H9 (cell line): Measurements from ENCODE around the gene AMER3. TPM values are rescaled to one million over a fixed set of nuclear protein-coding genes. Genes with fewer than 3 reads are reported as not detected.

Experiments used
- DNase-seq: peaks from one replicate; pipeline ENCODE4 v3.0.0-alpha.2; 2017
- H2AFZ ChIP-seq: one replicate; pipeline ENCODE4 v1.6.1; 2013; ENCODE audit warnings: mild to moderate bottlenecking, low read length, control low read depth, moderate library complexity
- H2AK5ac ChIP-seq: 2 replicates; pipeline ENCODE4 v1.6.1; 2013; ENCODE audit warnings: low read length, control low read depth, mixed read lengths; ENCODE audit not compliant: insufficient read length
- H2BK120ac ChIP-seq: one replicate; pipeline ENCODE4 v1.6.1; 2013; ENCODE audit warnings: low read depth, mild to moderate bottlenecking, low read length, control low read depth, inconsistent platforms; ENCODE audit not compliant: poor library complexity, severe bottlenecking
- H2BK12ac ChIP-seq: 2 replicates; pipeline ENCODE4 v1.6.1; 2013; ENCODE audit warnings: low read length, control low read depth, mixed read lengths, low read depth; ENCODE audit not compliant: insufficient read length
- H2BK15ac ChIP-seq: 2 replicates; pipeline ENCODE4 v1.6.1; 2013; ENCODE audit warnings: low read depth, low read length, control low read depth
- H2BK20ac ChIP-seq: one replicate; pipeline ENCODE4 v1.6.1; 2013; ENCODE audit warnings: low read depth, mild to moderate bottlenecking, low read length, control low read depth, inconsistent platforms; ENCODE audit not compliant: poor library complexity, severe bottlenecking
- H2BK5ac ChIP-seq: 2 replicates; pipeline ENCODE4 v1.6.1; 2013; ENCODE audit warnings: low read length, control low read depth, mixed read lengths; ENCODE audit not compliant: insufficient read length
- H3K14ac ChIP-seq: 2 replicates; pipeline ENCODE4 v1.6.1; 2013; ENCODE audit warnings: low read length, control low read depth; ENCODE audit not compliant: insufficient read depth
- H3K18ac ChIP-seq: 2 replicates; pipeline ENCODE4 v1.6.1; 2013; ENCODE audit warnings: low read depth, mild to moderate bottlenecking, mixed read lengths, low read length, control low read depth; ENCODE audit not compliant: insufficient read length
- H3K23ac ChIP-seq: 2 replicates; pipeline ENCODE4 v1.6.1; 2013; ENCODE audit warnings: low read length, control low read depth, mixed read lengths, low read depth; ENCODE audit not compliant: insufficient read length
- H3K23me2 ChIP-seq: 2 replicates; pipeline ENCODE4 v1.6.1; 2013; ENCODE audit warnings: low read depth, mild to moderate bottlenecking, mixed read lengths, low read length, control low read depth; ENCODE audit not compliant: insufficient read length, poor library complexity, severe bottlenecking
- H3K27ac ChIP-seq: 2 replicates; pipeline ENCODE4 v1.5.1; 2013; ENCODE audit warnings: low read length, control low read depth, mixed read lengths, low read depth; ENCODE audit not compliant: insufficient read length
- H3K27me3 ChIP-seq: 2 replicates; pipeline ENCODE4 v1.6.1; 2013; ENCODE audit warnings: low read length, control low read depth, inconsistent platforms; ENCODE audit not compliant: insufficient read depth
- H3K4ac ChIP-seq: 2 replicates; pipeline ENCODE4 v1.6.1; 2013; ENCODE audit warnings: low read depth, mild to moderate bottlenecking, control low read depth, inconsistent platforms, low read length, moderate library complexity
- H3K4me1 ChIP-seq: 2 replicates; pipeline ENCODE4 v1.6.1; 2013; ENCODE audit warnings: low read length, control low read depth, inconsistent platforms; ENCODE audit not compliant: insufficient read depth
- H3K4me2 ChIP-seq: 2 replicates; pipeline ENCODE4 v1.6.1; 2013; ENCODE audit warnings: low read length, control low read depth, mixed read lengths; ENCODE audit not compliant: insufficient read length, insufficient read depth
- H3K56ac ChIP-seq: 2 replicates; pipeline ENCODE4 v1.6.1; 2013; ENCODE audit warnings: low read depth, mild to moderate bottlenecking, mixed read lengths, low read length, control low read depth; ENCODE audit not compliant: insufficient read length
- H3K79me1 ChIP-seq: 2 replicates; pipeline ENCODE4 v1.6.1; 2013; ENCODE audit warnings: low read depth, mild to moderate bottlenecking, moderate library complexity, low read length, control low read depth, inconsistent platforms; ENCODE audit not compliant: insufficient read depth, poor library complexity, severe bottlenecking
- H3K79me2 ChIP-seq: 2 replicates; pipeline ENCODE4 v1.6.1; 2013; ENCODE audit warnings: low read length, control low read depth, inconsistent platforms; ENCODE audit not compliant: insufficient read depth
- H3K9ac ChIP-seq: 2 replicates; pipeline ENCODE4 v1.6.1; 2013; ENCODE audit warnings: low read length, control low read depth, mixed read lengths; ENCODE audit not compliant: insufficient read length; ENCODE audit errors: extremely low read depth
- H3K9me3 ChIP-seq: one replicate; pipeline ENCODE4 v1.6.1; 2013; ENCODE audit warnings: low read depth, low read length, inconsistent platforms; ENCODE audit not compliant: control insufficient read depth
- H3T11ph ChIP-seq: one replicate; pipeline ENCODE4 v1.6.1; 2013; ENCODE audit warnings: mild to moderate bottlenecking, low read length, control low read depth, inconsistent platforms
- H4K20me1 ChIP-seq: one replicate; pipeline ENCODE4 v1.6.1; 2013; ENCODE audit not compliant: control insufficient read depth, insufficient read length, insufficient read depth
- H4K5ac ChIP-seq: 2 replicates; pipeline ENCODE4 v1.6.1; 2013; ENCODE audit warnings: low read depth, mild to moderate bottlenecking, mixed read lengths, low read length, control low read depth; ENCODE audit not compliant: insufficient read length
- H4K8ac ChIP-seq: replicated peaks from 2 replicates; pipeline ENCODE4 v1.6.1; 2013; ENCODE audit warnings: low read length, control low read depth, mixed read lengths, low read depth; ENCODE audit not compliant: insufficient read length
- H4K91ac ChIP-seq: 2 replicates; pipeline ENCODE4 v1.6.1; 2013; ENCODE audit warnings: low read depth, mild to moderate bottlenecking, moderate library complexity, mixed read lengths, low read length, control low read depth; ENCODE audit not compliant: insufficient read length
- H3K27ac Mint-ChIP-seq, 3 experiments: 2 replicates in 2 of 3; 3 replicates in 1 of 3; pipeline ENCODE4 v1.8.0; 2020 to 2021; ENCODE audit warnings: mixed read lengths in 3 of 3, mild to moderate bottlenecking in 1 of 3, moderate library complexity in 1 of 3
- H3K27me3 Mint-ChIP-seq: 2 replicates; pipeline ENCODE4 v1.8.0; 2021; ENCODE audit warnings: low read depth, mild to moderate bottlenecking, moderate library complexity, mixed read lengths
- H3K36me3 Mint-ChIP-seq, 3 experiments: 2 replicates in 2 of 3; 3 replicates in 1 of 3; pipeline ENCODE4 v1.8.0; 2020 to 2021; ENCODE audit warnings: low read depth in 3 of 3, mixed read lengths in 3 of 3; ENCODE audit not compliant: insufficient read depth in 1 of 3
- H3K4me1 Mint-ChIP-seq, 2 experiments: 2 replicates each; pipeline ENCODE4 v1.8.0; 2020; ENCODE audit warnings: mixed read lengths in 2 of 2
- H3K4me3 Mint-ChIP-seq, 2 experiments: 2 replicates in 1 of 2; 3 replicates in 1 of 2; pipeline ENCODE4 v1.8.0; 2020 to 2021; ENCODE audit warnings: mild to moderate bottlenecking in 2 of 2, mixed read lengths in 2 of 2, moderate library complexity in 1 of 2
- H3K9me3 Mint-ChIP-seq, 2 experiments: 2 replicates in 1 of 2; 3 replicates in 1 of 2; pipeline ENCODE4 v1.8.0; 2020; ENCODE audit warnings: mild to moderate bottlenecking in 2 of 2, mixed read lengths in 2 of 2, moderate library complexity in 1 of 2
- WGBS: extraction: QIAGEN DNeasy Blood & Tissue Kit; methylation state at CpG from one replicate; pipeline ENCODE4 v1.1.7; 2013; ENCODE audit warnings: missing lambda C conversion rate, low lambda C conversion rate, mixed read lengths; ENCODE audit not compliant: insufficient read length; ENCODE audit errors: extremely low coverage; 5-methylcytosine and 5-hydroxymethylcytosine counted together
- total RNA-seq: library from RNA; stranded (reverse); gene quantifications from 2 replicates; pipeline ENCODE4 v1.2.1, GENCODE V29; 2021
- TF ChIP-seq, protein P1 (sequence below): fragments of 200-600 bp; sonication (generic); conservative IDR thresholded peaks from 3 replicates; pipeline ENCODE4 v1.8.0; 2021; ENCODE audit warnings: antibody characterized with exemption, mild to moderate bottlenecking

AMER3 gene
- total RNA-seq, 1 experiment from 2014 or later, result 0.59 TPM

DNA sequence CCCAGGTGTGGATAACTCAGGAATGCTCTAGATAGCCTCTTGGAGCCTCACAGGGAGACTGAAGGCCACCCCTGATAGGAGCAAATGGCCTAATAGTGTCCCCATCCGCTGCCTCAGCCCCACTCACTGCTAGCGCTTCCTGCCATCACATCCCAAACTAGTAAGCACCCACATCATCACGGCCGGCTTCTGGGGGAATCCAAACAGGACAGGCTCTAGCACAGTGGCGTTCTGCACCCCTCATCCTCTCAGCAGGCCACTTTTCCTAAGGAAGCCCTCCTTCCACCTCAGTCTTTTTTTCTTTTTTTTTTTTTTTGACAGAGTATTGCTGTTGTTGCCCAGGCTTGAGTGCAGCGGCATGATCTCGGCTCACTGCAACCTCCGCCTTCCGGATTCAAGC, 6.3 kb upstream of the AMER3 start:
- no peak overlapping the region for H2BK5ac ChIP-seq
- no peaks in the 10 kb centered on the region for H3K79me2 ChIP-seq

More for the DNA sequence above, 6.3 kb upstream of the AMER3 start:
- Histone ChIP-seq H3T11ph (no peak overlapping the region), H4K91ac (no peak overlapping the region), H2AFZ (no peak overlapping the region), H3K79me1 (no peaks in the 10 kb centered on the region), H2BK15ac (no peak overlapping the region), H3K56ac (no peak overlapping the region), H3K23ac (no peak overlapping the region), H3K4me2 (no peak overlapping the region), H3K14ac (no peak overlapping the region), H4K8ac (no peak overlapping the region), H4K5ac (no peak overlapping the region), H3K23me2 (no peaks in the 10 kb centered on the region), H2BK120ac (no peak overlapping the region), H2BK12ac (no peak overlapping the region), H3K27me3 (no peaks in the 10 kb centered on the region), H3K9ac (no peak overlapping the region), H3K4me1 (no peaks in the 10 kb centered on the region), H3K27ac (no peak overlapping the region), H2AK5ac (no peak overlapping the region), H3K9me3 (no peaks in the 10 kb centered on the region), H3K4ac (no peak overlapping the region), H3K18ac (no peak overlapping the region), H2BK20ac (no peak overlapping the region), H4K20me1 (no peaks in the 10 kb centered on the region)
- Mint-ChIP-seq H3K27me3 (peaks cover 17% of the 10 kb centered on the region), H3K36me3 (no peaks in the 10 kb centered on the region), H3K27ac (no peak overlapping the region), H3K9me3 (no peaks in the 10 kb centered on the region), H3K4me1 (peaks cover 12% of the 10 kb centered on the region in 2 experiments), H3K4me3 (no peak overlapping the region)
- no CpG with 5 or more reads among the region's 9 CpGs for WGBS
- no peak for DNase-seq
- TF ChIP-seq, protein P1, sequence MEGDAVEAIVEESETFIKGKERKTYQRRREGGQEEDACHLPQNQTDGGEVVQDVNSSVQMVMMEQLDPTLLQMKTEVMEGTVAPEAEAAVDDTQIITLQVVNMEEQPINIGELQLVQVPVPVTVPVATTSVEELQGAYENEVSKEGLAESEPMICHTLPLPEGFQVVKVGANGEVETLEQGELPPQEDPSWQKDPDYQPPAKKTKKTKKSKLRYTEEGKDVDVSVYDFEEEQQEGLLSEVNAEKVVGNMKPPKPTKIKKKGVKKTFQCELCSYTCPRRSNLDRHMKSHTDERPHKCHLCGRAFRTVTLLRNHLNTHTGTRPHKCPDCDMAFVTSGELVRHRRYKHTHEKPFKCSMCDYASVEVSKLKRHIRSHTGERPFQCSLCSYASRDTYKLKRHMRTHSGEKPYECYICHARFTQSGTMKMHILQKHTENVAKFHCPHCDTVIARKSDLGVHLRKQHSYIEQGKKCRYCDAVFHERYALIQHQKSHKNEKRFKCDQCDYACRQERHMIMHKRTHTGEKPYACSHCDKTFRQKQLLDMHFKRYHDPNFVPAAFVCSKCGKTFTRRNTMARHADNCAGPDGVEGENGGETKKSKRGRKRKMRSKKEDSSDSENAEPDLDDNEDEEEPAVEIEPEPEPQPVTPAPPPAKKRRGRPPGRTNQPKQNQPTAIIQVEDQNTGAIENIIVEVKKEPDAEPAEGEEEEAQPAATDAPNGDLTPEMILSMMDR, result no peak
